NT2/D1 (cell line): ENCODE data around the gene FAM83D.

Source experiments
- DNase-seq: peaks from one replicate; pipeline ENCODE4 v3.0.0-alpha.2; 2011; ENCODE audit warnings: low read depth, low spot score
- H3K27me3 ChIP-seq: 2 replicates; pipeline ENCODE4 v1.6.0; 2011; ENCODE audit warnings: mild to moderate bottlenecking; ENCODE audit not compliant: insufficient read length, insufficient read depth
- H3K36me3 ChIP-seq: 2 replicates; pipeline ENCODE4 v1.6.1; 2011; ENCODE audit warnings: mild to moderate bottlenecking, low read length, mixed read lengths; ENCODE audit not compliant: insufficient read depth, insufficient read length
- H3K4me1 ChIP-seq: 2 replicates; pipeline ENCODE4 v1.5.1; 2011; ENCODE audit not compliant: insufficient read depth, insufficient read length
- H3K4me3 ChIP-seq: 2 replicates; pipeline ENCODE4 v1.5.1; 2011; ENCODE audit warnings: low read depth; ENCODE audit not compliant: insufficient read length
- H3K9ac ChIP-seq: 2 replicates; pipeline ENCODE4 v1.6.0; 2011; ENCODE audit warnings: low read depth; ENCODE audit not compliant: insufficient read length
- H3K9me3 ChIP-seq: 2 replicates; pipeline ENCODE4 v1.5.1; 2011; ENCODE audit warnings: mild to moderate bottlenecking, low read length; ENCODE audit not compliant: insufficient read depth
- SUZ12 ChIP-seq: IDR thresholded peaks from 2 replicates; pipeline ENCODE4 v1.6.1; 2011; ENCODE audit not compliant: insufficient read length, insufficient read depth; ENCODE audit errors: extremely low read depth
- YY1 ChIP-seq: IDR thresholded peaks from 2 replicates; pipeline ENCODE4 v1.6.1; 2011; ENCODE audit not compliant: insufficient read length, insufficient read depth
- ZNF274 ChIP-seq: IDR thresholded peaks from 2 replicates; pipeline ENCODE4 v1.6.1; 2011; ENCODE audit warnings: mild to moderate bottlenecking, low read depth, low read length

Gene FAM83D

GRCh38 chr20:38892091-38892981, 33.9 kb upstream of the FAM83D start:
- no peaks in the 10 kb centered on the region for H3K27me3 ChIP-seq
- no peak overlapping the region for H3K9ac ChIP-seq
- no peak overlapping the region for H3K4me3 ChIP-seq
- TF ChIP-seq ZNF274 (no peak), SUZ12 (no peak), YY1 (no peak)
- no peak for DNase-seq
- H3K36me3 ChIP-seq: no peaks in the 10 kb centered on the region
- peaks cover 14% of the 10 kb centered on the region for H3K4me1 ChIP-seq
- H3K9me3 ChIP-seq: no peaks in the 10 kb centered on the region

- Histone ChIP-seq H3K9ac (no peak overlapping the region), H3K27me3 (no peaks in the 10 kb centered on the region), H3K4me3 (no peak overlapping the region), H3K36me3 (no peaks in the 10 kb centered on the region), H3K9me3 (no peaks in the 10 kb centered on the region), H3K4me1 (peaks cover 11% of the 10 kb centered on the region)
- DNase-seq: no peak
- TF ChIP-seq YY1 (no peak), ZNF274 (no peak)
These were observed 33.1 kb upstream of the FAM83D start for GRCh38 chr20:38893056-38893564.

- no peaks in the 10 kb centered on the region for H3K36me3 ChIP-seq
- no peak overlapping the region for H3K4me3 ChIP-seq
- H3K9ac ChIP-seq: no peak overlapping the region
These were observed 32.6 kb upstream of the FAM83D start for GRCh38 chr20:38893565-38894090.

GRCh38 chr20:38894091-38894847, 31.9 kb upstream of the FAM83D start:
- Histone ChIP-seq H3K4me1 (peaks cover 11% of the 10 kb centered on the region), H3K9ac (no peak overlapping the region), H3K9me3 (no peaks in the 10 kb centered on the region), H3K36me3 (no peaks in the 10 kb centered on the region), H3K4me3 (no peak overlapping the region), H3K27me3 (no peaks in the 10 kb centered on the region)
- TF ChIP-seq ZNF274 (no peak), YY1 (no peak), SUZ12 (no peak)
- no peak for DNase-seq

More at GRCh38 chr20:38893565-38894090, 32.6 kb upstream of the FAM83D start:
- DNase-seq: peak; percentile 33
- Histone ChIP-seq H3K27me3 (no peaks in the 10 kb centered on the region), H3K4me1 (peaks cover 11% of the 10 kb centered on the region), H3K9me3 (no peaks in the 10 kb centered on the region)
- TF ChIP-seq ZNF274: no peak
- no peak for TF ChIP-seq YY1
- TF ChIP-seq SUZ12: no peak

- no peak for TF ChIP-seq ZNF274
- no peak for TF ChIP-seq SUZ12
- no peak for TF ChIP-seq YY1
- peaks cover 11% of the 10 kb centered on the region for H3K4me1 ChIP-seq
- H3K9ac ChIP-seq: no peak overlapping the region
- DNase-seq: no peak
- no peaks in the 10 kb centered on the region for H3K9me3 ChIP-seq
- no peak overlapping the region for H3K4me3 ChIP-seq
- H3K36me3 ChIP-seq: no peaks in the 10 kb centered on the region
- H3K27me3 ChIP-seq: no peaks in the 10 kb centered on the region
These were observed 30.9 kb upstream of the FAM83D start for GRCh38 chr20:38895098-38895949.

- H3K4me1 ChIP-seq: peaks cover 11% of the 10 kb centered on the region
- H3K9ac ChIP-seq: no peak overlapping the region
- H3K36me3 ChIP-seq: no peaks in the 10 kb centered on the region
- no peaks in the 10 kb centered on the region for H3K9me3 ChIP-seq
- DNase-seq: no peak
- TF ChIP-seq ZNF274 (no peak), YY1 (no peak), SUZ12 (no peak)
- no peaks in the 10 kb centered on the region for H3K27me3 ChIP-seq
- no peak overlapping the region for H3K4me3 ChIP-seq
These were observed 30.1 kb upstream of the FAM83D start for GRCh38 chr20:38896009-38896594.
